Measurements from ENCODE around the gene ANGPTL1.

Gene ANGPTL1
- total RNA-seq: 0 reads per million in 2 donors

GRCh38 chr1:178870944-178871343, at the start of gene ANGPTL1:
TSS of gene ANGPTL1 (minus strand) at chr1:178871077. CDS start at chr1:178865776, 5,301 bp downstream.
- no peak for DNase-seq

- no peak for DNase-seq
Observed at GRCh38 chr1:178919581-178919980, 48.7 kb upstream of the ANGPTL1 start.

GRCh38 chr1:178918955-178919354, 48.1 kb upstream of the ANGPTL1 start:
- DNase-seq: no peak

GRCh38 chr1:178918308-178918707, 47.4 kb upstream of the ANGPTL1 start:
- no peak for DNase-seq

GRCh38 chr1:178916448-178917174, 45.7 kb upstream of the ANGPTL1 start:
- DNase-seq: no peak

GRCh38 chr1:178912597-178912996, 41.7 kb upstream of the ANGPTL1 start:
- no peak for DNase-seq

GRCh38 chr1:178910023-178910422, 39.1 kb upstream of the ANGPTL1 start:
- DNase-seq: no peak

GRCh38 chr1:178908358-178908757, 37.5 kb upstream of the ANGPTL1 start:
- no peak for DNase-seq

GRCh38 chr1:178901482-178902125, 30.7 kb upstream of the ANGPTL1 start:
- DNase-seq: no peak

- DNase-seq: no peak
Observed at GRCh38 chr1:178899402-178899801, 28.5 kb upstream of the ANGPTL1 start.

- no peak for DNase-seq
Observed at GRCh38 chr1:178898401-178898800, 27.5 kb upstream of the ANGPTL1 start.

GRCh38 chr1:178895928-178896327, 25.1 kb upstream of the ANGPTL1 start:
- no peak for DNase-seq

GRCh38 chr1:178886551-178886950, 15.7 kb upstream of the ANGPTL1 start:
- DNase-seq: no peak

GRCh38 chr1:178885869-178886268, 15.0 kb upstream of the ANGPTL1 start:
- DNase-seq: no peak

GRCh38 chr1:178881950-178882349, 11.1 kb upstream of the ANGPTL1 start:
- DNase-seq: no peak

- no peak for DNase-seq
Observed at GRCh38 chr1:178877896-178878295, 7.0 kb upstream of the ANGPTL1 start.

- DNase-seq: no peak
Observed at GRCh38 chr1:178875936-178876335, 5.1 kb upstream of the ANGPTL1 start.

GRCh38 chr1:178874966-178875365, 4.1 kb upstream of the ANGPTL1 start:
- DNase-seq: no peak

- no peak for DNase-seq
Observed at GRCh38 chr1:178871551-178872320, 859 bp upstream of the ANGPTL1 start.

GRCh38 chr1:178870221-178870620, 656 bp downstream of the ANGPTL1 start:
- no peak for DNase-seq

- no peak for DNase-seq
Observed at GRCh38 chr1:178869119-178869697, 1.7 kb downstream of the ANGPTL1 start.

- no peak for DNase-seq
Observed at GRCh38 chr1:178868706-178869105, 2.2 kb downstream of the ANGPTL1 start.

GRCh38 chr1:178867670-178868069, 3.2 kb downstream of the ANGPTL1 start:
- no peak for DNase-seq

Measured in T-helper 2 cell (primary cell).